Activated T-cell treated with anti-CD3 and anti-CD28 coated beads, Interleukin-2, amount 50 U/mL, for 1 hour (primary cell): ENCODE results near the gene DMAC2L.
"Not testable (repeated sequence)": the region's sequence is repeated elsewhere in the genome, so short reads cannot be mapped to it uniquely, and the experiment has no call there.

Experiments used
- DNase-seq: peaks from one replicate; pipeline ENCODE4 v3.0.0-alpha.2; 2020

DMAC2L gene

DNA sequence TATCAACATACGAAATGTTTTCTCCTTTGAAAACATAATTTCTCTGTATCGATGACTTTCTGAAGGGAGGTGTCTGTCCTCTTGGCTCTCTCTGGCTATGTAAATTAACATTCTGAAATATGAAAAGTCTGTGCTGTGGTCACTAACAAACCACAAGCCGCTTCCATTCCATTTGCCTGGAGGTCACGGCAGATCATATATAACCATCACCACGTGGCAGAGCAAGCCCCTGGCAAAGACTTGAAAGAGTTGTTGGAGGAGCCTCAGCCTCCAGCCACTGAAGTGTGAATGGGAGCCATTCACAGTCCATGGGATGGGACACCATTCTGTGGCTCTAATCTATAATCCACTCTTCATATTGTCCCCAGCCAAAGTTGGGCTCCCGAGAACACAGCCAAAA lies 45.0 kb downstream of the DMAC2L start:
- DNase-seq, result no peak

DNA sequence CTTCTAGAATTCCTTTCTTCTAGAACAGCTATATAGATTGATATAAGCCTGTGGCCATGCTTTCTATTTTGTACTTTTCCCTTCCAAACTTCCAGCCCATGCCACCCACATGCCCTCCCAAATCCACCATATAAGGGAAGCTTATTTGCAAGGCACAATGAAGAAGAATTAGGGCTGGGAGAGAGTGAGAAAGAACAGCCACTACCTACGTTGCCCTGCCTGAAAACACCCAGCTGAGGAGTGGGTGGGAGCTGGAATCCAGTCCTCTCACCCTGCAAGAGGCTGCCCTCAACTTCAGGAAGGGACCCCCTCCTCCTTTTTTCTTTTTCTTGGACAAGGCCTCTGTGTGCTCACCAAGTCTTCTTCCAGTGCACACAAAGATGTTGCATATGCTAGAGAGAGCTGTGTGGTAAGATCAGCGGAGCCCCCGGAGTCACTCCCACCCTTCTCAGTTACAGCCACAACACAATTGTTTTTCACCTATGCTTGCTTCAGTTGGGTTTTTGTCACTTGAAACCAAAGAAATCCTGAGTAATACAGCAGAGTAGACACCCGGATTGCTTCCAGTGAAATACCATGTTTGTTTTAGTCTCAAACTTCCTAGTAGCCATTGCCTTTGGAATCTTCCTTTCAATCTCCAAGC lies 45.8 kb downstream of the DMAC2L start:
- DNase-seq, result no peak

DNA sequence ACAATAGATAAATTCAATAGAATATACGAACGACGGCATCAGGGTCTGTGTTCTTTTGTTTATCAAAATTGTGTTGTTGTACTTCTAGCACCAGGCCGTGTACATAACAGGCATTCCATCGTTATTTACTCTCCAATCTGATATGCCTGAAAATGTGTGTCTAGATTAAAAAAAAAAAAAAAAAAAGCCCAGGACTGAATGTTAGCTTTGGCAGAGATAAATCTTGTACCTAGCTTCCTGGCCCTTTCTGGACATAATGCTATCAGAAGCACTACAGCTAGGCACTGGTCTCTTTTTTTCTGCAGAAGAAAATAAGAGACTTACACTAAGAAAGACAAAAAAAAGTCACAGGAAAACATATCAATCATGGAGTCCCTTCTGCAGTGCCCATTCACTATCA lies 47.5 kb downstream of the DMAC2L start:
- no peak for DNase-seq

DNA sequence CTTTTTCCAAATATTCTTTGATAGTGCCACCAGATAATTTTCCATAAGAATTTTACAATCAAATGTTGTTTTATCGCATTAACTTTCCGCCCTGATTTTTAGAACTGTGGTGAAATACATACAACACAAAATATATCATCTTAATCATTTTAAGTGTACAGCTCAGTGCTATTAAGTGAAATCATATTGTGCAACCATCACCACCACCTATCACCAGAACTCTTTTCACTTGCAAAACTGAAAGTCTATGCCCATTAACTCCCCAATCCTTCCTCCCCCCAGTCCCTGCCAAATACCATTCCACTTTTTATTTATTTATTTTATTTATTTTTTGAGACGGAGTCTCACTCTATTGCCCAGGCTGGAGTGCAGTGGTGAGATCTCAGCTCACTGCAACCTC lies 48.0 kb downstream of the DMAC2L start:
- DNase-seq, result no peak

DNA sequence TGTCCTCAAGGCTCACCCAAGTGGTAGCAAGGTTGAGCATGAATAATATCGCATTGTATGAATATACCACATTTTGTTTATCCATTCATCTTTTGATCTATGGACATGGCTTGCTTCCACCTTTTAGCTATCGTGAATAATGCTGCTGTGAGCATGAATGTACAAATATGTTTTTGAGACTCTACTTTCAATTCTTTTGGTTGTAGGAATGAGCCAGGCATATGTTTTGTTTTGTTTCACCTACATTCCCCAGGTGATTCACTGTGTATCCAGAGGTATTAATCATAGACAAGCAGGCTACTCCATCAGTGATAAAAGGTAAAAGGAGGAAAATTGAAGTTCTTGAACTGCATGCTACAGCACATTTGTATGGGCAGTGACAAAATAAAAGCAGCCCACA lies 48.7 kb downstream of the DMAC2L start:
- DNase-seq, result no peak

DNA sequence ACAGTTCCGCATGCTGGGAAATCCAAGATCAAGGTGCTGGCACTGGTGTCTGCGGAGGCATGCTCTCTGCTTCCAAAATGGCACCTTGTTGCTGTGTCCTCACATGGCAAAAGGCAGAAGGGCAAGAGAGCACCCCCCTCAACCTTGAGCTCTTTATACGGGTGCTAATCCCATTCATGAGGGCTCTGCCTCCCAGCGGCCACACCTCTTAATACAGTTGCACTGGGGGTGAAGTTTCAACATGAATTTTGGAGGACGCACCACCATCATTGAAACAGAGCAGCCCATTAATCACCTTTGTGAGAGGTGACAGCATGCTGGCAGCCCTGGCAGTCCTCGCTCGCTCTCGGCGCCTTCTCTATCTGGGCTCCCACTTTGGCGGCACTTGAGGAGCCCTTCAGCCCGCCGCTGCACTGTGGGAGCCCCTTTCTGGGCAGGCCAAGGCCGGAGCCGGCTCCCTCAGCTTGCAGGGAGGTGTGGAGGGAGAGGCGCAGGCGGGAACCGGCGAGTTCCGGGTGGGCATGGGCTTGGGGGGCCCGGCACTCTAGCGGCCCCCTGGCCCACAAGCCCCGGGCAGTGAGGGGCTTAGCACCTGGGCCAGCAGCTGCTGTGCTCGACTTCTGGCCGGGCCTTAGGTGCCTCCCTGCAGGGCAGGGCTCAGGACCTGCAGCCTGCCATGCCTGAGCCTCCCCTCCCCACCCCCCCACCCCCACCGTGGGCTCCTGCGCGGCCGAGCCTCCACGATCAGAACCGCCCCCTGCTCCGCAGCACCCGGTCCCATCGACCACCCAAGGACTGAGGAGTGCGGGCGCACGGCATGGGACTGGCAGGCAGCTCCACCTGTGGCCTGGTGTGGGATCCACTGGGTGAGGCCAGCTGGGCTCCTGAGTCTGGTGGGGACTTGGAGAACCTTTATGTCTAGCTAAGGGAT lies 49.6 kb downstream of the DMAC2L start:
- not testable (repeated sequence) for DNase-seq

DNA sequence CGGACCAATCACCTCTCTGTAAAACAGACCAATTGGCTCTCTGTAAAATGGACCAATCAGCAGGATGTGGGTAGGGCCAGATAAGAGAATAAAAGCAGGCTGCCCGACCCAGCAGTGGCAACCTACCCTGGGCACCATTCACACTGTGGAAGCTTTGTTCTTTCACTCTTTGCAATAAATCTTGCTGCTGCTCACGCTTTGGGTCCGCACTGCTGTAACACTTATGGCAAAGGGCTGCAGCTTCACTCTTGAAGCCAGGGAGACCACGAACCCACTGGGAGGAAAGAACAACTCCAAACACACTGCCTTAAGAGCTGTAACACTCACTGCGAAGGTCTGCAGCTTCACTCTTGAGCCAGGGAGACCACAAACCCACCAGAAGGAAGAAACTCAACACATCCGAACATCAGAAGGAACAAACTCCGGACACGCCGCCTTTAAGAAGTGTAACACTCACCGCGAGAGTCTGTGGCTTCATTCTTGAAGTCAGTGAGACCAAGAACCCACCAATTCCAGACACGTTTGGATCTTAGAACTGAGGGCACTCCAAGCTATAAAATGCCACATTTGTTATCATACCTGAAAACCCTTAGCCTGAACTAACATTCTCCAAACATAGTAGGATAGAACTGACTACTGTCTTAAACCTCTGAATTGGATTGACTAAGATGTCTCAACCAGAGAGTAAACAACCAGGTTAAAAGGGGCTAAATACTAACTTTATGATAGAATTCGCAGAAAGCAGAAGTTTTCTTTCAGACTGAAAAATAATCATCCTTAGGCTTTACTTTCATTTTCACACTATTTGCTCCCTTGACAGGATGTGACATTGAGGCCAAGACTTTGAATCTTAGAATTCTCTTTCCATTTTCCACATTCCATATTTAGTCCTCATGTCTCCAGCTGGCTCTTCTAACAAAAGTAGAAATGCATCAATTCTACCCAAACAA lies 50.9 kb downstream of the DMAC2L start:
- peak; percentile 33 for DNase-seq

DNA sequence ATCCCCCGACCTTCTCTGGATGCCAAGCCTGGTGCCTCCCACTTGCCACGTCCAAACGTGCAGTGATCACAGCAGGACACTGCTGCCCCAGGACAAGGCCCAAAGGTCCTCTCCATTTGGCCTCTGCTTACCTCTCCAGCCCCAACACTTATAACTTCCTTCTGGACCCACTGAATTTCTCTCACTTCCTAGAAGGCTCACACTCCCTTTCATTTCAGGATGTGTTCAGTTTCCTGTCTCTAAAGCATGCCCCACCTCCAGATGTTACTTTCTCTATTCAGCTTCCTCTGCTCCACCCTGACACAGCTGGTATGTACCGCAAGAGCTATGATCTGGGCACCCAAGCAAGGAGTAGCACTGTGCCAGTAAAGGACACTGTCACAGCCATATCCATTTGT lies 51.6 kb downstream of the DMAC2L start:
- peak; percentile 23 for DNase-seq

DNA sequence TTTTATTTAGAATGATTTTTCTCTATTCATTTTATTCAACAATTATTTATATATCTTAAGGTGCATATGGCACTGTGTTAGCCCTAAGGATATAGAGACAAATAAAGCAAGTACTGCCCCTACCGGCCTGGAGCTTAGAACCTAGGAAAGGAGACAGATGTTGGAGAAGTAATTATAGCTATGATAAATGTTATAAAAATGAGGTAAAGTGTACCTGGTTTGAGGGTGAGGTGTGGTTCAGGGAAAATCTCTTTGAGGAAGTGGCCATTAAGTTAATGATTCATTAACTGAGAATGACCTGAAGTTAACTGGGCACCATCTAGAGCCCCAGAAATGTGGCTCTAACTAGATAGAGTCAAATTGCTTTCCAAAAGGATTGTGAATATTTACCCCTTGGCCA lies 52.7 kb downstream of the DMAC2L start:
- DNase-seq, result no peak

DNA sequence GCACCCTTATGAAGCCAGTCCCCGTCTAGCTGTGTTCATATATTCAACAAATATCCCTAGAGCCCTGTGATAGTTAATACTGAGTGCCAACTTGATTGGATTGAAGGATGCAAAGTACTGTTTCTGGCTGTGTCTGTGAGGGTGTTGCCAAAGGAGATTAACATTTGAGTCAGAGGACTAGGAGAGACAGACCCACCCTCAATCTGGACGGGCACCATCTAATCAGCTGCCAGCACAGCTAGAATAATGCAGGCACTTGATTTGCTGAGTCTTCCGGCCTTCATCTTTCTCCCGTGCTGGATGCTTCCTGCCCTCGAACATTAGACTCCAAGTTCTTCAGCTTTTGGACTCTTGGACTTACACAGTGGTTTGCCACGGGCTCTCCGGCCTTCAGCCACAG lies 53.4 kb downstream of the DMAC2L start:
- not testable (repeated sequence) for DNase-seq

DNA sequence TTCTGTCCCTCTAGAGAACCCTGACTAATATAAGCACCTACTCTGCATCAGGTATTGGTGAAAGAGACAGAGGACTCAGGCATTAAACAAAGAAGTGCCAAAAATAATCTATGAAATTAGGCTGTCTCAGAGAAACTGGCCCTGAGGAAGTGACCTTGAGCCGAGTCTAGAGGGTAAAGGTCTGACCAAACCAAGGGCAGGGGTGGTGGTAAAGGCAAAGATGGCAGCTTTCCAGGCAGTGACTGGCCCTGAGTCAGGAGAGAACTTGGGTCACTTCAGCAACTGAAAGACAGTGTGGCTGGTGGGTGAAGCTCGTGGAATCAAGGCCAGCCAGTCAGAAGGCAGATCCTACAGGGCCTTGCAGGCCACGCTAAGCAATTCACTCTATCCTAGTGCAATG lies 54.0 kb downstream of the DMAC2L start:
- no peak for DNase-seq

DNA sequence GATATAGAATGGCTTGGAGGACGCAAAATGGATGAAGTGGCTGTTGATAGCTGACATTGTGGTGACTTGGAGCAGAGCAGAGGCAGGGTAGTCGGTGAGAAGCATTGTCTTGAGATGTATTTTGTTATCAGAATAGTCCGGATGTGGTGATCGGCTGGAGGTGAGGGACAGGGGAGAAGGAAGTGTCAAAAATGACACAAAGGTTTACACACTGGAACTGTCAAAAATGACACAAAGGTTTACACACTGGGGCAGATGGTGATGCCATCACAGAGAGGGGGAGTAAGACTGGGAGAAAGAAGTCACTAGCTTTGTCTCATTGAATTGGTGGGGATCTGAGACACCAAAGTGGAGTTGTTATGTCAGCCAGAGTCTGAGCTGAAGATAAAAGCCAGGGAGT lies 54.5 kb downstream of the DMAC2L start:
- no peak for DNase-seq

DNA sequence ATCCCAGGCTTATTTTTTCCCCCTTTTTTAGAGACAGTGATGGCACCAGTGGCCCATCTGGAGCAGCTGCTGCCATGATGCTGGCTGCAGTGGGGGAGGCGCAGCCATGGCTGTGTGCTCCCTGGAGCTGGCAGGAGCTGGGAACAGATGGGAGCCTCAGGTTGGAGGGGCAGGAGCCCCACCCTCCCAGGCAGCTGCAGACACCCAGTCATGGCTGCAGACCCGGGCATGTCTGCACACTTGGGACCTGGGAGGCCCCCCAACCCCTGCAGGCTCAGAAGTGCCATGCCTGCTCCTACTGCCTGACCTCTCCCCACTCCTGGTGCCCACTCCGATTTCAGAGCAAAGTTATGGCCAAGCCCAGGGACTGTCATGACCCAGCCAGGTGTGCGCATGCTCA lies 59.4 kb downstream of the DMAC2L start:
- no peak for DNase-seq

DNA sequence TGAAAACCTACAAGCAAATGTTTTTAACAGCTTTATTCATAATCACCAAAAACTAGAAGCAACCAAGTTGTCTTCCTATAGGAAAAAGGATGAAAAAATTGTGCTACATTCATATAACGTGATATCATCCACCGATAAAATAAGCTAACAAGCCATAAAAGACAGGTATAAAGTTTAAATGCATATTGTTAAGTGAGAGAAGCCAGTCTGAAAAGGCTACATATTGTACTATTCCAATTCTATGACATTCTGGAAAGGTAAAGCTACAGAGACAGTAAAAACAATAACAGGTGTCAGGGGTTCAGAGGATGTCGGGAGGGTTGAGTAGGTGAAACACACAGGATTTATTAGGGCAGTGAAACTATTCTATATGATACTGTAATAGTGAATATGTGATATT lies 61.8 kb downstream of the DMAC2L start:
- no peak for DNase-seq

DNA sequence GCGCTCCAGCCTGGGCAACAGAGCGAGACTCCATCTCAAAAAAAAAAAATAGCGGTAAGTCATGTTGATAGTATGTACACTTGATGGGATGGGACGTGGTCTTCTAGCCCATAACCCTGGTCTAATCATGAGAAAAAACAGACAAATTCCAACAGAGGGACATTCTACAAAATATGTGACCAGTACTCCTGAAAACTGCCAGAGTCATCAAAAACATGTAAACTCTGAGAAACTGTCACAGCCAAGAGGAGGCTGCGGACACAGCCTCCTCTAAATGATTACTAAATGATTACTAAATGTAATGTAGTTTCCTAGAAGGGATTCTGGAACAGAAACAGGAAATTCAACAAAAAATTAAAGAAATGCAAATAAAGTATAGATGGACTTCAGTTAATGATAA lies 63.6 kb downstream of the DMAC2L start:
- no peak for DNase-seq
